SK-N-MC (cell line): ENCODE data around the gene ERCC5.

ENCODE experiments used
- EZH2 ChIP-seq: fragments of 200-600 bp; sonication (generic); IDR thresholded peaks from one replicate; pipeline ENCODE4 v1.6.1; 2017; ENCODE audit warnings: antibody characterized with exemption
- POLR2AphosphoS5 ChIP-seq: IDR thresholded peaks from 2 replicates; pipeline ENCODE4 v1.6.1; 2012; ENCODE audit warnings: mild to moderate bottlenecking, low read depth, low read length, borderline replicate concordance

- TF ChIP-seq EZH2: no peak
- no peak for TF ChIP-seq POLR2AphosphoS5
Measured at GRCh38 chr13:102839462-102839861, 6.4 kb upstream of the ERCC5 start.
